ENCODE data around the gene GDPGP1. TPM values are rescaled to one million over a fixed set of nuclear protein-coding genes. Genes with fewer than 3 reads are reported as not detected.
"Not testable (repeated sequence)": the region's sequence is repeated elsewhere in the genome, so short reads cannot be mapped to it uniquely, and the experiment has no call there.

Gene GDPGP1
- total RNA-seq, 1 experiment from 2014 or later: 22.8 TPM

DNA sequence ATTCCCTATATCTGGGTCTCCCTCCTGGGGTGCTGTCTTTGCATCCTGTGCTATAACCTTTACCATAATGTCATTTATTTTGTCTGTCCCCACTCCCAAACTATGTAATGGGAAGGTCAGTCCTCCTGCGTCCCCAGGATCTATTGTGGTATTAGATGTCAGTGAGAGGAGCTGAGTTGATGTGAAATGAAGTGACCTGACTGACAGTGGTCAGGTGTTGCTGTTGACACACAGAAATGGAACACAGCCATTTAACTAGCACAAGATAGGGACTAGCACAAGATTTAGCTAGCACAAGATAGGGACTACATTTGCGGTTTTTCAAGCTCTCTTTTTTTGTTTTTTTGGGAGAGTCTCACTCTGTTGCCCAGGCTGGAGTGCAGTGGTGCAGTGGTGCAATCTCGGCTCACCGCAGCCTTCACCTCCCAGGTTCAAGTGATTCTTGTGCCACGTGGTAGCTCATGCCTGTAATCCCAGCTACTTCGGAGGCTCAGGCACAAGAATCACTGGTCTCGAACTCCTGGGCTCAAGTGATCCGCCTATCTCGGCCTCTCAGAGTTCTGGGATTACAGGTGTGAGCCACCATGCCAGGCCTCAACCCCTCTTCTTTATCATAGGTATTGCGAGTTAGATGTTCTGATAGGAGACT is 36.6 kb downstream of the GDPGP1 start:
- Histone ChIP-seq H3K4me1 (ENCODE audit: control insufficient read depth, insufficient read depth, low read length) (peaks cover 19% of the 10 kb centered on the region), H3K27me3 (ENCODE audit: control insufficient read depth, insufficient read depth, low read length) (no peaks in the 10 kb centered on the region), H3K36me3 (ENCODE audit: control insufficient read depth, insufficient read depth, low read length) (peaks cover 18% of the 10 kb centered on the region), H3K27ac (ENCODE audit: low read length) (no peak overlapping the region), H3K4me3 (ENCODE audit: low read depth in 2 of 2, low read length in 2 of 2) (no peak overlapping the region), H3K9me3 (ENCODE audit: control insufficient read depth, insufficient read depth, low read depth, low read length) (no peaks in the 10 kb centered on the region)
- DNase-seq (ENCODE audit: low read depth, low spot score): no peak
- BruUV-seq (replicated peaks): no TSS peak
- ChIA-PET CTCF (no interaction called here), POLR2A (interaction anchor here (0.6 kb wide), 1 partner anchor 303 kb away, joined by 4 read pairs; no protein-coding TSS in a partner anchor)
- in situ Hi-C loops (cut with HindIII; ENCODE audit: low pct_unique_long_range_greater_than_20kb, low sequenced_read_pairs): no loop called here
- no peak for ATAC-seq
- TF ChIP-seq, protein P1, sequence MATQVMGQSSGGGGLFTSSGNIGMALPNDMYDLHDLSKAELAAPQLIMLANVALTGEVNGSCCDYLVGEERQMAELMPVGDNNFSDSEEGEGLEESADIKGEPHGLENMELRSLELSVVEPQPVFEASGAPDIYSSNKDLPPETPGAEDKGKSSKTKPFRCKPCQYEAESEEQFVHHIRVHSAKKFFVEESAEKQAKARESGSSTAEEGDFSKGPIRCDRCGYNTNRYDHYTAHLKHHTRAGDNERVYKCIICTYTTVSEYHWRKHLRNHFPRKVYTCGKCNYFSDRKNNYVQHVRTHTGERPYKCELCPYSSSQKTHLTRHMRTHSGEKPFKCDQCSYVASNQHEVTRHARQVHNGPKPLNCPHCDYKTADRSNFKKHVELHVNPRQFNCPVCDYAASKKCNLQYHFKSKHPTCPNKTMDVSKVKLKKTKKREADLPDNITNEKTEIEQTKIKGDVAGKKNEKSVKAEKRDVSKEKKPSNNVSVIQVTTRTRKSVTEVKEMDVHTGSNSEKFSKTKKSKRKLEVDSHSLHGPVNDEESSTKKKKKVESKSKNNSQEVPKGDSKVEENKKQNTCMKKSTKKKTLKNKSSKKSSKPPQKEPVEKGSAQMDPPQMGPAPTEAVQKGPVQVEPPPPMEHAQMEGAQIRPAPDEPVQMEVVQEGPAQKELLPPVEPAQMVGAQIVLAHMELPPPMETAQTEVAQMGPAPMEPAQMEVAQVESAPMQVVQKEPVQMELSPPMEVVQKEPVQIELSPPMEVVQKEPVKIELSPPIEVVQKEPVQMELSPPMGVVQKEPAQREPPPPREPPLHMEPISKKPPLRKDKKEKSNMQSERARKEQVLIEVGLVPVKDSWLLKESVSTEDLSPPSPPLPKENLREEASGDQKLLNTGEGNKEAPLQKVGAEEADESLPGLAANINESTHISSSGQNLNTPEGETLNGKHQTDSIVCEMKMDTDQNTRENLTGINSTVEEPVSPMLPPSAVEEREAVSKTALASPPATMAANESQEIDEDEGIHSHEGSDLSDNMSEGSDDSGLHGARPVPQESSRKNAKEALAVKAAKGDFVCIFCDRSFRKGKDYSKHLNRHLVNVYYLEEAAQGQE (IDR thresholded peaks at IDR 0.05; ENCODE audit: insufficient read depth in 1 of 2, low read depth in 2 of 2, low read length in 1 of 2): no peak
- TF ChIP-seq POLR2AphosphoS5 (IDR thresholded peaks at IDR 0.05; ENCODE audit: low read depth, low read length) (no peak), SIN3A (IDR thresholded peaks at IDR 0.05; ENCODE audit: borderline replicate concordance, insufficient read depth, low read depth, low read length) (no peak), TCF7L2 (IDR thresholded peaks at IDR 0.05; ENCODE audit: low read depth, low read length) (no peak)
- TF ChIP-seq, protein P2, sequence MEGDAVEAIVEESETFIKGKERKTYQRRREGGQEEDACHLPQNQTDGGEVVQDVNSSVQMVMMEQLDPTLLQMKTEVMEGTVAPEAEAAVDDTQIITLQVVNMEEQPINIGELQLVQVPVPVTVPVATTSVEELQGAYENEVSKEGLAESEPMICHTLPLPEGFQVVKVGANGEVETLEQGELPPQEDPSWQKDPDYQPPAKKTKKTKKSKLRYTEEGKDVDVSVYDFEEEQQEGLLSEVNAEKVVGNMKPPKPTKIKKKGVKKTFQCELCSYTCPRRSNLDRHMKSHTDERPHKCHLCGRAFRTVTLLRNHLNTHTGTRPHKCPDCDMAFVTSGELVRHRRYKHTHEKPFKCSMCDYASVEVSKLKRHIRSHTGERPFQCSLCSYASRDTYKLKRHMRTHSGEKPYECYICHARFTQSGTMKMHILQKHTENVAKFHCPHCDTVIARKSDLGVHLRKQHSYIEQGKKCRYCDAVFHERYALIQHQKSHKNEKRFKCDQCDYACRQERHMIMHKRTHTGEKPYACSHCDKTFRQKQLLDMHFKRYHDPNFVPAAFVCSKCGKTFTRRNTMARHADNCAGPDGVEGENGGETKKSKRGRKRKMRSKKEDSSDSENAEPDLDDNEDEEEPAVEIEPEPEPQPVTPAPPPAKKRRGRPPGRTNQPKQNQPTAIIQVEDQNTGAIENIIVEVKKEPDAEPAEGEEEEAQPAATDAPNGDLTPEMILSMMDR (IDR thresholded peaks at IDR 0.05): no peak
- intact Hi-C loops (cut with micrococcal nuclease; ENCODE audit: unreplicated experiment): no loop called here

DNA sequence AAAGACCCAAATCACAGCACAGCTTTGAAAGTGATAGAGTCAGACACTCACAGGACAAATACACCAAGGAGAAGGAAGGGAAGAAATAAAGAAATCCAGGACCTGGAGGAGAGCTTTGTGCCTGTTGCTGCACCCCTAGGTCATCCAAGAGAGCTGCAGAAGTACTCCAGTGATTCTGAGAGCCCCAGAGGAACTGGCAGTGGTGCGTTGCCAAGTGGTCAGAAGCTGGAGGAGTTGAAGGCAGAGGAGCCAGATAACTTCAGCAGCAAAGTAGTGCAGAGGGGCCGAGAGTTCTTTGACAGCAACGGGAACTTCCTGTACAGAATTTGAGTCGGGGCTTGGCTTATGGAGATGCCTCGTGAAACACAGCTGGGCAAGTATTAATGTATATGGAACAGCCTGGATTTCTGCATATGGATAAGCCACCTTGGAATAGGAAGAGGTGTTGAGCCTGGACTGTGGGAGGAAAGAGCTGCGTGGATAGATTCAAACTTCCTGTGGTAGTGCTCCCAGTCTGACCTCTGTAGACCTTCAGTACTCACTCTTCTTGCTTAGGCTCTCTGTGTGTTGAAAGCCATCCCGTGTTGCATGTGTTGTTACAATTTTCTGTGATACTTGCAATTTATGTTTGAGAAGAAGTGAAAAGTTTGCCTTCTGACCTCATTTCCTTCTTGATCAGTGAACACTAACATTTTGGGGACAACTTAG is 37.6 kb downstream of the GDPGP1 start:
- ATAC-seq: no peak
- no peak for TF ChIP-seq POLR2AphosphoS5 (IDR thresholded peaks at IDR 0.05; ENCODE audit: low read depth, low read length)
- no peak for TF ChIP-seq SIN3A (IDR thresholded peaks at IDR 0.05; ENCODE audit: borderline replicate concordance, insufficient read depth, low read depth, low read length)
- TF ChIP-seq TCF7L2 (IDR thresholded peaks at IDR 0.05; ENCODE audit: low read depth, low read length): no peak
- TF ChIP-seq, protein P2 (IDR thresholded peaks at IDR 0.05): no peak
- TF ChIP-seq, protein P1 (IDR thresholded peaks at IDR 0.05; ENCODE audit: insufficient read depth in 1 of 2, low read depth in 2 of 2, low read length in 1 of 2): no peak
- BruUV-seq (replicated peaks): TSS peak; percentile 53
- H3K4me1 ChIP-seq (ENCODE audit: control insufficient read depth, insufficient read depth, low read length): peaks cover 19% of the 10 kb centered on the region
- intact Hi-C loops (cut with micrococcal nuclease; ENCODE audit: unreplicated experiment): no loop called here
- ChIA-PET CTCF (interaction anchor here (0.5 to 0.6 kb wide), 2 partner anchors 57 to 125 kb away, joined by 4 read pairs; no protein-coding TSS in a partner anchor), POLR2A (no interaction called here)
- H3K27me3 ChIP-seq (ENCODE audit: control insufficient read depth, insufficient read depth, low read length): no peaks in the 10 kb centered on the region
- no peaks in the 10 kb centered on the region for H3K9me3 ChIP-seq (ENCODE audit: control insufficient read depth, insufficient read depth, low read depth, low read length)
- in situ Hi-C loops (cut with HindIII; ENCODE audit: low pct_unique_long_range_greater_than_20kb, low sequenced_read_pairs): no loop called here
- no peak overlapping the region for H3K4me3 ChIP-seq (ENCODE audit: low read depth in 2 of 2, low read length in 2 of 2)
- no peak overlapping the region for H3K27ac ChIP-seq (ENCODE audit: low read length)
- peaks cover 18% of the 10 kb centered on the region; the same call in 1 of the 2 replicates for H3K36me3 ChIP-seq (ENCODE audit: control insufficient read depth, insufficient read depth, low read length)
- no peak for DNase-seq (ENCODE audit: low read depth, low spot score)

DNA sequence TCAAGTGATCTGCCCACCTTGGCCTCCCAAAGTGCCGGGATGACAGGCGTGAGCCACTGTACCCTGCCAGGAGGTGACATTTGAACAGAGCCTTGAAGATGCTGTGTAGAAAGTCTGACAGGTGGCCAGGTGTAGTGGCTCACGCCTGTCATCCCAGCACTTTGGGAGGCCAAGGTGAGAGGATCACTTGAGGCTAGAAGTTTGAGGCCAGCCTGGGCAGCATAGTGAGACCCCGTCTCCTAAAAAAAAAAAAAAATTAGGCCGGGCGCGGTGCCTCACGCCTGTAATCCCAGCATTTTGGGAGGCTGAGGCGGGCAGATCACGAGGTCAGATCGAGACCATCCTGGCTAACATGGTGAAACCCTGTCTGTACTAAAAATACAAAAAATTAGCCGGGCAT is 44.5 kb downstream of the GDPGP1 start:
- POLR2A ChIA-PET: interaction anchor here (0.6 kb wide), 1 partner anchor 277 kb away, joined by 4 read pairs; no protein-coding TSS in a partner anchor
- H3K4me3 ChIP-seq (ENCODE audit: low read depth in 2 of 2, low read length in 2 of 2); H3K9me3 ChIP-seq (ENCODE audit: control insufficient read depth, insufficient read depth, low read depth, low read length); in situ Hi-C loops (cut with HindIII; ENCODE audit: low pct_unique_long_range_greater_than_20kb, low sequenced_read_pairs); intact Hi-C loops (cut with micrococcal nuclease; ENCODE audit: unreplicated experiment); ATAC-seq; H3K4me1 ChIP-seq (ENCODE audit: control insufficient read depth, insufficient read depth, low read length); DNase-seq (ENCODE audit: low read depth, low spot score); CTCF ChIA-PET; H3K36me3 ChIP-seq (ENCODE audit: control insufficient read depth, insufficient read depth, low read length); H3K27me3 ChIP-seq (ENCODE audit: control insufficient read depth, insufficient read depth, low read length); H3K27ac ChIP-seq (ENCODE audit: low read length); BruUV-seq (replicated peaks): not testable (repeated sequence)
